Mesendoderm (in vitro differentiated cells): ENCODE measurements around the gene ZFP91. TPM values are rescaled to one million over a fixed set of nuclear protein-coding genes. Genes with fewer than 3 reads are reported as not detected.

Source experiments
- DNase-seq: peaks from one replicate; pipeline ENCODE4 v3.0.0; 2013
- H2AK5ac ChIP-seq: 2 replicates; pipeline ENCODE4 v1.6.1; 2013; ENCODE audit warnings: low read length, inconsistent platforms
- H2BK120ac ChIP-seq: 2 replicates; pipeline ENCODE4 v1.6.1; 2013; ENCODE audit warnings: low read depth, mild to moderate bottlenecking, low read length, moderate library complexity, mixed read lengths
- H2BK15ac ChIP-seq: replicated peaks from 2 replicates; pipeline ENCODE4 v1.6.1; 2013; ENCODE audit warnings: low read depth, mild to moderate bottlenecking, moderate library complexity
- H2BK5ac ChIP-seq: 2 replicates; pipeline ENCODE4 v1.6.1; 2013; ENCODE audit warnings: low read length, inconsistent platforms
- H3K18ac ChIP-seq: 2 replicates; pipeline ENCODE4 v1.6.1; 2013; ENCODE audit warnings: mild to moderate bottlenecking, low read length, mixed read lengths
- H3K23ac ChIP-seq: one replicate; pipeline ENCODE4 v1.6.1; 2013; ENCODE audit warnings: low read length
- H3K27ac ChIP-seq: 2 replicates; pipeline ENCODE4 v1.5.1; 2013; ENCODE audit warnings: low read depth, mild to moderate bottlenecking, inconsistent platforms, low read length, moderate library complexity
- H3K27me3 ChIP-seq: 2 replicates; pipeline ENCODE4 v1.6.1; 2013; ENCODE audit warnings: low read length, control low read depth, mild to moderate bottlenecking, inconsistent platforms; ENCODE audit not compliant: insufficient read depth, poor library complexity
- H3K36me3 ChIP-seq: 2 replicates; pipeline ENCODE4 v1.6.1; 2013; ENCODE audit warnings: low read length, inconsistent platforms; ENCODE audit not compliant: control insufficient read depth, insufficient read depth
- H3K4ac ChIP-seq: one replicate; pipeline ENCODE4 v1.6.1; 2013; ENCODE audit warnings: low read depth, mild to moderate bottlenecking, low read length, moderate library complexity
- H3K4me1 ChIP-seq: 2 replicates; pipeline ENCODE4 v1.6.1; 2013; ENCODE audit warnings: low read depth, low read length, inconsistent platforms; ENCODE audit not compliant: control insufficient read depth
- H3K4me2 ChIP-seq: 2 replicates; pipeline ENCODE4 v1.6.1; 2013; ENCODE audit warnings: low read length
- H3K4me3 ChIP-seq: 2 replicates; pipeline ENCODE4 v1.5.1; 2013; ENCODE audit warnings: mild to moderate bottlenecking, low read length
- H3K56ac ChIP-seq: one replicate; pipeline ENCODE4 v1.6.1; 2013; ENCODE audit warnings: low read length
- H3K79me1 ChIP-seq: 2 replicates; pipeline ENCODE4 v1.6.1; 2013; ENCODE audit warnings: low read length, inconsistent platforms
- H3K79me2 ChIP-seq: 2 replicates; pipeline ENCODE4 v1.6.1; 2013; ENCODE audit warnings: mild to moderate bottlenecking, low read length; ENCODE audit not compliant: control insufficient read depth, insufficient read depth
- H3K9ac ChIP-seq: 2 replicates; pipeline ENCODE4 v1.6.1; 2013; ENCODE audit warnings: low read length, inconsistent platforms
- H4K5ac ChIP-seq: one replicate; pipeline ENCODE4 v1.6.1; 2013; ENCODE audit warnings: low read length
- H4K8ac ChIP-seq: one replicate; pipeline ENCODE4 v1.6.1; 2013; ENCODE audit warnings: low read depth, mild to moderate bottlenecking, control low read depth, low read length, moderate library complexity
- WGBS: extraction: QIAGEN DNeasy Blood & Tissue Kit; methylation state at CpG from one replicate; pipeline ENCODE4 v1.1.7; 2013; ENCODE audit warnings: low lambda C conversion rate, missing lambda C conversion rate; ENCODE audit not compliant: insufficient coverage; ENCODE audit errors: extremely low coverage; 5-methylcytosine and 5-hydroxymethylcytosine counted together
- polyA plus RNA-seq, 2 experiments: library from polyadenylated mRNA; stranded (reverse); fragments of 200-250 nt; gene quantifications; one replicate each; pipeline ENCODE4 v1.2.3, GENCODE V29; 2013

ZFP91 gene, protein sequence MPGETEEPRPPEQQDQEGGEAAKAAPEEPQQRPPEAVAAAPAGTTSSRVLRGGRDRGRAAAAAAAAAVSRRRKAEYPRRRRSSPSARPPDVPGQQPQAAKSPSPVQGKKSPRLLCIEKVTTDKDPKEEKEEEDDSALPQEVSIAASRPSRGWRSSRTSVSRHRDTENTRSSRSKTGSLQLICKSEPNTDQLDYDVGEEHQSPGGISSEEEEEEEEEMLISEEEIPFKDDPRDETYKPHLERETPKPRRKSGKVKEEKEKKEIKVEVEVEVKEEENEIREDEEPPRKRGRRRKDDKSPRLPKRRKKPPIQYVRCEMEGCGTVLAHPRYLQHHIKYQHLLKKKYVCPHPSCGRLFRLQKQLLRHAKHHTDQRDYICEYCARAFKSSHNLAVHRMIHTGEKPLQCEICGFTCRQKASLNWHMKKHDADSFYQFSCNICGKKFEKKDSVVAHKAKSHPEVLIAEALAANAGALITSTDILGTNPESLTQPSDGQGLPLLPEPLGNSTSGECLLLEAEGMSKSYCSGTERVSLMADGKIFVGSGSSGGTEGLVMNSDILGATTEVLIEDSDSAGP
- 26.5 TPM for polyA plus RNA-seq (2013, experiment 1 of 2)
- 26.6 TPM for polyA plus RNA-seq (2013, experiment 2 of 2)

DNA sequence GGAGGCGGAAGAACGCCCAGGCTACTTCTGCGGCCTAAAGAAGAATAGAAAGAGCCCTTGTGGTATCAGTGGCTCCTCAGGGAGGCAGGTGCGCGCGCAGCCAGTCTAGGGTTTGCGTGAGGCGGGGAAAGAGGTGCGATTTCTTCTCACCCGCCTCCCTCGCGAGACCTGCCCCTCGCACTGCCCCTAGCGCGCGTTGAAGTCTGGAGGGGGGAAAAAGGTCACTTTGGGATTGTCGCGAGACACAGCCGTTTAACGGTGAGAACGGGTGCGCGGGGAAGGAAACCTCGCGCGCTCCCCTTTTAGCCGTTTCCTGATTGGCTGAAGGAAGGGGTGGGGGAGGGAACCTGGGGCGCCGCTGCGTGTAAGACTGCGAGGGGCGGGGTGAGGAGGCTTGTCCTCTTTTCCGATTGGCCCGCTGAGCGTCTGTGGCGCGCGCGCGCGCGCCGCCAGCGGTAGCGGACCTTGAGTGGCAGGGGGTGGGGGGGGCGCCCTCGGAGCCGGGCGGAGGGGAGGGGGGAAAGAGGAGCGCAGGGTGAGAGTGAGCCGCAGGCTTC lies at the start of gene ZFP91:
TSS of gene ZFP91 (plus strand) at position 429 of the 557 bp plus-strand sequence. CDS start 219 bp downstream, outside the sequence.
- H3K23ac ChIP-seq, result peak within 1 kb of the TSS; percentile 50
- H2AK5ac ChIP-seq, result no peak within 1 kb of the TSS
- H4K8ac ChIP-seq, result peak within 1 kb of the TSS; percentile 83
- peak within 1 kb of the TSS; percentile 97 for H3K56ac ChIP-seq
- H3K79me1 ChIP-seq, result no peaks in the 10 kb centered on the region
- H4K5ac ChIP-seq, result no peak within 1 kb of the TSS
- peak within 1 kb of the TSS; percentile 94 for H3K9ac ChIP-seq
- H3K4me2 ChIP-seq, result peak within 1 kb of the TSS; percentile 71
- H2BK15ac ChIP-seq, result no peak within 1 kb of the TSS
- H2BK120ac ChIP-seq, result peak within 1 kb of the TSS; percentile 1
- H3K18ac ChIP-seq, result peak within 1 kb of the TSS; percentile 99
- peak; percentile 99 for DNase-seq
- peak within 1 kb of the TSS; percentile 90 for H2BK5ac ChIP-seq
- no peaks in the 10 kb centered on the region for H3K27me3 ChIP-seq
- H3K4ac ChIP-seq, result peak within 1 kb of the TSS; percentile 99
- peaks cover 27% of the 10 kb centered on the region for H3K79me2 ChIP-seq
- peak within 1 kb of the TSS; percentile 96 for H3K4me3 ChIP-seq
- H3K27ac ChIP-seq, result peak within 1 kb of the TSS; percentile 99
- no peaks in the 10 kb centered on the region for H3K36me3 ChIP-seq
- WGBS, result no CpG with 5 or more reads among the region's 51 CpGs
- H3K4me1 ChIP-seq, result no peaks in the 10 kb centered on the region

DNA sequence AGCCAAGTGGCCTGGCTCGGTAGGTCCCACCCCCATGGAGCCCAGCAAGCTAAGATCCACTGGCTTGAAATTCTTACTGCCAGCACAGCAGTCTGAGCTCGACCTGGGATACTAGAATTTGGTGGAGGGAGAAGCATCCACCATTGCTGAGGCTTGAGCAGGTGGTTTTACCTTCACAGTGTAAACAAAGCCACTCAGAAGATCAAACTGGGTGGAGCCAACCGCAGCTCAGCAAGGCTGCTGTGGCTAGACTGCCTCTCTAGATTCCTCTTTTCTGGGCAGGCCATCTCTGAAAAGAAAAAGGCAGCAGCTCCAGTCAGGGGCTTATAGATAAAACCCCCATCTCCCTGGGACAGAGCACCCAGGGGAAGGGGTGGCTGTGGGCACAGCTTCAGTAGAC lies 48.6 kb upstream of the ZFP91 start:
- H3K56ac ChIP-seq, result no peak overlapping the region
- H3K4ac ChIP-seq, result no peak overlapping the region
- no CpG with 5 or more reads among the region's 3 CpGs for WGBS
- no peak overlapping the region for H2BK120ac ChIP-seq
- H3K36me3 ChIP-seq, result no peaks in the 10 kb centered on the region
- H3K23ac ChIP-seq, result no peak overlapping the region
- no peak overlapping the region for H2BK15ac ChIP-seq
- no peak overlapping the region for H3K4me3 ChIP-seq
- H3K79me2 ChIP-seq, result no peaks in the 10 kb centered on the region
- H2BK5ac ChIP-seq, result no peak overlapping the region
- no peak overlapping the region for H2AK5ac ChIP-seq
- H4K8ac ChIP-seq, result no peak overlapping the region
- DNase-seq, result no peak
- no peak overlapping the region for H3K9ac ChIP-seq
- no peaks in the 10 kb centered on the region for H3K79me1 ChIP-seq
- H3K27me3 ChIP-seq, result no peaks in the 10 kb centered on the region
- no peaks in the 10 kb centered on the region for H3K4me1 ChIP-seq
- no peak overlapping the region for H3K18ac ChIP-seq
- H3K4me2 ChIP-seq, result no peak overlapping the region
- H4K5ac ChIP-seq, result no peak overlapping the region
- H3K27ac ChIP-seq, result no peak overlapping the region

DNA sequence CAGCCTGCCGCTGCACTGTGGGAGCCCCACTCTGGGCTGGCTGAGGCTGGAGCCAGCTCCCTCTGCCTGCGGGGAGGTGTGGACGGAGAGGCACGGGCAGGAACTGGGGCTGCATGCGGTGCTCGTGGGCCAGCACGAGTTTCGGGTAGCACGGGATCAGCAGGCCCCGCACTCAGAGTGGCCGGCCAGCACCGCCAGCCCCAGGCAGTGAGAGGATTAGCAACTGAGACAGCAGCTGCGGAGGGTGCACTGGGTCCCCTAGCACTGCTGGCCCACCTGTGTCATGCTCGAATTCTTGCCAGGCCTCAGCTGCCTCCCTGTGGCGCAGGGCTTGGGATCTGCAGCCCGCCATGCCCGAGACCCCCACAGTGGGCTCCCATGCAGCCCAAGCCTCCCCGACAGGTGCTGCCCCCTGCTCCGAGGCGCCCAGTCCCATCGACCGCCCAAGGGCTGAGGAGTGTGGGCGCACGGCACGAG lies 47.0 kb upstream of the ZFP91 start:
- H3K9ac ChIP-seq, result no peak overlapping the region
- no peak overlapping the region for H4K8ac ChIP-seq
- no peak overlapping the region for H3K18ac ChIP-seq
- H3K27ac ChIP-seq, result no peak overlapping the region
- H3K79me1 ChIP-seq, result no peaks in the 10 kb centered on the region
- H3K56ac ChIP-seq, result no peak overlapping the region
- H2BK5ac ChIP-seq, result no peak overlapping the region
- H3K36me3 ChIP-seq, result no peaks in the 10 kb centered on the region
- H3K4me3 ChIP-seq, result no peak overlapping the region
- no CpG with 5 or more reads among the region's 25 CpGs for WGBS
- H2AK5ac ChIP-seq, result no peak overlapping the region
- no peak overlapping the region for H4K5ac ChIP-seq
- H3K23ac ChIP-seq, result no peak overlapping the region
- no peak overlapping the region for H2BK120ac ChIP-seq
- H3K27me3 ChIP-seq, result no peaks in the 10 kb centered on the region
- H3K4ac ChIP-seq, result no peak overlapping the region
- H3K4me2 ChIP-seq, result no peak overlapping the region
- H3K4me1 ChIP-seq, result no peaks in the 10 kb centered on the region
- no peak overlapping the region for H2BK15ac ChIP-seq
- no peaks in the 10 kb centered on the region for H3K79me2 ChIP-seq
- no peak for DNase-seq

DNA sequence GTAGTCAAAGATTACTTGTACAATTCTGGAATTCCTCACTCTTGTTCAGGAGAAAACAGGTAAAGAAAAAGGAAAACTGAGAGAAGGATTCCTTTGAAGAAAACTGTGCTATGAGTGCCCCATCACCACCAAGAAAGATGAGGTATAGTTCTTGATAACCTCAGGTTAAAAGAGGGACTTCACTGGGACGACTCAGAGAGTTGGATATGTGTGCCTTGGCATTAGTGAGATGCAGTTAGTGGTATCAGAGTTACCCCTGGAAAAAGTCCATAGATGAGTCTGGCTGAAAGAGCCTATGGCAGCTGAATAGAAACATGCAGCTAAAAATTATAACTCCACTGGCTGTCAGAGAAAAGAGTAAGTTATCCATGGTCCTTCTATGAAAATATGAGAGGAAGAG lies 32.0 kb upstream of the ZFP91 start:
- Histone ChIP-seq H3K79me2 (no peaks in the 10 kb centered on the region), H3K4ac (no peak overlapping the region), H2BK120ac (no peak overlapping the region), H3K4me3 (no peak overlapping the region), H4K5ac (no peak overlapping the region), H3K27ac (no peak overlapping the region), H3K9ac (no peak overlapping the region), H3K18ac (no peak overlapping the region), H3K56ac (no peak overlapping the region), H3K4me2 (no peak overlapping the region), H4K8ac (no peak overlapping the region), H3K36me3 (no peaks in the 10 kb centered on the region), H3K23ac (no peak overlapping the region), H3K4me1 (no peaks in the 10 kb centered on the region), H3K27me3 (no peaks in the 10 kb centered on the region), H2BK5ac (no peak overlapping the region), H2AK5ac (no peak overlapping the region), H3K79me1 (no peaks in the 10 kb centered on the region), H2BK15ac (no peak overlapping the region)
- no CpG with 5 or more reads among the region's 1 CpG for WGBS
- no peak for DNase-seq

DNA sequence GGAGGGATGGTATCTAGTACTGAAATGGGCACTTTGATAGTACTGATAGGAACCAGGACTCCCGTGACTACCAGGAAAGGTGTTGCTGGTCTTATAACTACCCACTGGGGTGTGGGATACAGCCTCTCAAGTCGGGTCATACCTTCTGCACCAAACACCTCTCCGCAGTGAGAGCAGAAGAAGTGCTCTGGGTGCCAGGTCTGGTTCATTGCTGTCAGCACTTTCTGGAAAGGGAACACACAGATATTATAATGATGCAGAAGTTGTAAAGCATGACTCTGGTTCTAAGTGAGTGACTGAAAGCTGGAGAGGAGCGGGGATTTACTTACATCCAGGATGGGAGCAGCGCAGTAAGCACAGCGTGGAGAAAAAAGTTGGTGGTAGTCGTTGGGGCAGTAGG lies 29.2 kb upstream of the ZFP91 start:
- Histone ChIP-seq H3K36me3 (no peaks in the 10 kb centered on the region), H3K4me1 (no peaks in the 10 kb centered on the region), H3K27ac (no peak overlapping the region), H4K8ac (no peak overlapping the region), H3K56ac (no peak overlapping the region), H4K5ac (no peak overlapping the region), H2BK5ac (no peak overlapping the region), H3K4ac (no peak overlapping the region), H3K23ac (no peak overlapping the region), H2BK15ac (no peak overlapping the region), H2AK5ac (no peak overlapping the region), H3K79me1 (no peaks in the 10 kb centered on the region), H3K18ac (no peak overlapping the region), H2BK120ac (no peak overlapping the region), H3K9ac (no peak overlapping the region), H3K27me3 (no peaks in the 10 kb centered on the region), H3K4me3 (no peak overlapping the region), H3K4me2 (no peak overlapping the region), H3K79me2 (no peaks in the 10 kb centered on the region)
- no CpG with 5 or more reads among the region's 7 CpGs for WGBS
- DNase-seq, result no peak
